Body of pancreas (tissue), 4 donors: ENCODE results near the gene THSD7B.

Experiments used
- POLR2A ChIP-seq, 3 donors: fragments of 450-650 bp; IDR thresholded peaks; one replicate each; pipeline ENCODE4 v1.6.1; 2016; ENCODE audit warnings: antibody characterized with exemption in 3 of 3, mild to moderate bottlenecking in 2 of 3
- TF ChIP-seq, protein P1 (sequence below), 7 experiments: fragments of 450-650 bp in 4 of 7; fragments of 200-600 bp in 3 of 7; sonication (generic) in 3 of 7; IDR thresholded peaks; one replicate each; pipeline ENCODE4 v1.5.1; 2016 to 2019; ENCODE audit warnings: antibody characterized with exemption in 7 of 7

DNA sequence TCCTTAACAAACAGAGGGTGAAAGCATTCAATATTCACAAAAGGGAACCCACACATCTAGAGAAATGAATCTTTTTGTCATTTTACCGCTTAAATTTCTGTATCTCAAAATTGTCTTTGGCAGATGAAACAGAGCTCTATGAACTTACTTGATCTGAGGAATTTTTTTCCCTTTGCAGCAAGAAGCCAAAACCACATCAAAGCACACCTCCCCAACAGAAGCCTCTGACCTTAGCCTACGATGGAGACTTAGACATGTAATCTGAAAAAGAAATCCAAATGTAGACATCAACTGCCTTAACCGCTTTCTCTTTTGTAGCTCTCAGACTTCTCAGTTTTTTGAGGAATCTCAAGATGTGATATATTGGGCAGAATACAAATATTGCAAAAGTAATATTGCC, 911.0 kb downstream of the THSD7B start:
- TF ChIP-seq, protein P1, sequence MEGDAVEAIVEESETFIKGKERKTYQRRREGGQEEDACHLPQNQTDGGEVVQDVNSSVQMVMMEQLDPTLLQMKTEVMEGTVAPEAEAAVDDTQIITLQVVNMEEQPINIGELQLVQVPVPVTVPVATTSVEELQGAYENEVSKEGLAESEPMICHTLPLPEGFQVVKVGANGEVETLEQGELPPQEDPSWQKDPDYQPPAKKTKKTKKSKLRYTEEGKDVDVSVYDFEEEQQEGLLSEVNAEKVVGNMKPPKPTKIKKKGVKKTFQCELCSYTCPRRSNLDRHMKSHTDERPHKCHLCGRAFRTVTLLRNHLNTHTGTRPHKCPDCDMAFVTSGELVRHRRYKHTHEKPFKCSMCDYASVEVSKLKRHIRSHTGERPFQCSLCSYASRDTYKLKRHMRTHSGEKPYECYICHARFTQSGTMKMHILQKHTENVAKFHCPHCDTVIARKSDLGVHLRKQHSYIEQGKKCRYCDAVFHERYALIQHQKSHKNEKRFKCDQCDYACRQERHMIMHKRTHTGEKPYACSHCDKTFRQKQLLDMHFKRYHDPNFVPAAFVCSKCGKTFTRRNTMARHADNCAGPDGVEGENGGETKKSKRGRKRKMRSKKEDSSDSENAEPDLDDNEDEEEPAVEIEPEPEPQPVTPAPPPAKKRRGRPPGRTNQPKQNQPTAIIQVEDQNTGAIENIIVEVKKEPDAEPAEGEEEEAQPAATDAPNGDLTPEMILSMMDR (IDR thresholded peaks at IDR 0.05): no peak
- TF ChIP-seq POLR2A (IDR thresholded peaks at IDR 0.05): no peak
